A673 (cell line): ENCODE data around the gene TMEM202.
"Not testable (repeated sequence)": the region's sequence is repeated elsewhere in the genome, so short reads cannot be mapped to it uniquely, and the experiment has no call there.

ENCODE experiments used
- CTCF ChIP-seq: fragments of 300-800, 200-600 bp; sonication (generic); conservative IDR thresholded peaks from 2 replicates; pipeline ENCODE4 v1.5.1; 2017; ENCODE audit warnings: low read depth, mild to moderate bottlenecking, antibody characterized with exemption, low read length, moderate library complexity, mixed read lengths
- EZH2 ChIP-seq: fragments of 200-600 bp; sonication (generic); IDR thresholded peaks from 2 replicates; pipeline ENCODE4 v1.6.1; 2017; ENCODE audit warnings: borderline replicate concordance, low read depth, mild to moderate bottlenecking, mixed read lengths, antibody characterized with exemption, low read length; ENCODE audit not compliant: poor library complexity, severe bottlenecking

DNA sequence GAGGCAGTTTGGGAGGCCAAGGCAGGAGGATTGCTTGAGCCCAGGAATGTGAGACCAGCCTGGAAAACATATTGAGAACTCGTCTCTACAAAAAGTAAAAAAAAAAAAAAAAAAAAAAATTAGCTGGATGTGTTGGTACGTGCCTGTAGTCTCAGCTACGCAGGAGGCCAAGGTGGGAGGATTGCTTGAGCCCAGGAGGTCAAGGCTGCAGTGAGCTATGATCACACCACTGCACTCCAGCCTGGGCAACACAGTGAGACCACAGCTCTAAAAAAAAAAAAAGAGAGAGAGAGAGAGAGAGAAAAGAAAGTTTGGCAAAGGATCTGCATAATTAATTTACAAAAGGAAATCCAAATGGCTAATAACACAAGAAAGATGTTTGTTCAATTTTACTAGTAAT is 21.7 kb downstream of the TMEM202 start:
- not testable (repeated sequence) for TF ChIP-seq CTCF, EZH2
